Activated CD4-positive, alpha-beta T cell treated with anti-CD3 and anti-CD28 coated beads for 36 hours (primary cell): ENCODE results near the gene DLAT. TPM values are rescaled to one million over a fixed set of nuclear protein-coding genes. Genes with fewer than 3 reads are reported as not detected.
"Not testable (repeated sequence)": the region's sequence is repeated elsewhere in the genome, so short reads cannot be mapped to it uniquely, and the experiment has no call there.

Experiments
- ATAC-seq: fragments of 200-7000 bp; cut with Tn5 transposase; one replicate; pipeline ENCODE4 v1.10.0; 2021; ENCODE audit warnings: mild to moderate bottlenecking, moderate library complexity
- CTCF ChIA-PET: fragments of 350-600 bp; sonication (Branson Sonifier 250); formaldehyde crosslinking; loops from one replicate; lab custom pipeline; 2021; ENCODE audit warnings: antibody characterized with exemption; lab: Charles Lee
- POLR2A ChIA-PET: fragments of 350-600 bp; sonication (Branson Sonifier 250); formaldehyde crosslinking; loops from one replicate; lab custom pipeline; 2021; ENCODE audit warnings: antibody characterized with exemption, inconsistent platforms; lab: Charles Lee
- DNase-seq: peaks from one replicate; pipeline ENCODE4 v3.0.0-alpha.2; 2020
- H3K27ac Mint-ChIP-seq: one replicate; pipeline ENCODE4 v1.8.0; 2021; ENCODE audit warnings: mixed read lengths
- H3K27me3 Mint-ChIP-seq: one replicate; pipeline ENCODE4 v1.8.0; 2021; ENCODE audit warnings: mixed read lengths
- H3K36me3 Mint-ChIP-seq: one replicate; pipeline ENCODE4 v1.8.0; 2021; ENCODE audit warnings: low read depth, mixed read lengths
- H3K4me1 Mint-ChIP-seq: one replicate; pipeline ENCODE4 v1.8.0; 2021; ENCODE audit warnings: mixed read lengths
- H3K4me3 Mint-ChIP-seq: one replicate; pipeline ENCODE4 v1.8.0; 2021; ENCODE audit warnings: mild to moderate bottlenecking, moderate library complexity, mixed read lengths
- H3K9me3 Mint-ChIP-seq: one replicate; pipeline ENCODE4 v1.8.0; 2021; ENCODE audit warnings: low read depth, mixed read lengths
- intact Hi-C, 2 experiments: fragments of 100-400 bp; cut with DNase I in 1 of 2; cut with micrococcal nuclease in 1 of 2; formaldehyde crosslinking; loops; one replicate each; pipeline versions ENCODE4 v1.14.2 to v1.15.1; 2022 to 2024; cut with DNase I, micrococcal nuclease
- total RNA-seq, 2 experiments: library from RNA; stranded (reverse); gene quantifications; one replicate each; pipeline ENCODE4 v1.2.3, GENCODE V29; 2021

Gene DLAT
- total RNA-seq, 2 experiments from 2014 or later, result 47.8 to 49.1 TPM

- H3K27me3 Mint-ChIP-seq, result no peaks in the 10 kb centered on the region
- ATAC-seq (peak; percentile 19), DNase-seq (no peak)
- peak overlapping the region; percentile 96 for H3K4me3 Mint-ChIP-seq
- H3K9me3 Mint-ChIP-seq, result no peaks in the 10 kb centered on the region
- H3K4me1 Mint-ChIP-seq, result peaks cover 19% of the 10 kb centered on the region
- ChIA-PET POLR2A (interaction anchor here (0.7 kb wide), 1 partner anchor 116 kb away, joined by 11 read pairs; no protein-coding TSS in a partner anchor), CTCF (interaction anchor here (1.4 kb wide), 1 partner anchor 88 kb away, joined by 4 read pairs; no protein-coding TSS in a partner anchor)
- peaks cover 20% of the 10 kb centered on the region for H3K36me3 Mint-ChIP-seq
- H3K27ac Mint-ChIP-seq, result peak overlapping the region; percentile 100
- intact Hi-C loops, result loop anchor here (2.0 to 5.0 kb wide), 6 partner anchors 63 to 203 kb away; partner anchors contain the start of genes ALG9 (in 1 of the 2), CFAP68 (in 1 of the 2), DIXDC1 (in 1 of the 2) and FDXACB1 (in 1 of the 2)
Observed at GRCh38 chr11:112024178-112024772, 933 bp upstream of the DLAT start.

- peak overlapping the region; percentile 96 for H3K4me3 Mint-ChIP-seq
- intact Hi-C loops, result loop anchor here (1.0 to 5.0 kb wide), 12 partner anchors 47 to 155 kb away; partner anchors contain the start of genes ALG9 (in 2 of the 2), CFAP68 (in 2 of the 2), FDXACB1 (in 2 of the 2) and NKAPD1 (in 2 of the 2)
- CTCF ChIA-PET, result interaction anchor here (0.6 to 0.7 kb wide), 3 partner anchors 19 to 147 kb away, joined by 3 to 5 read pairs (median 3); partner anchors contain the start of gene FDXACB1
- H3K9me3 Mint-ChIP-seq, result no peaks in the 10 kb centered on the region
- peak overlapping the region; percentile 100 for H3K27ac Mint-ChIP-seq
- peaks cover 26% of the 10 kb centered on the region for H3K36me3 Mint-ChIP-seq
- peak; percentile 1 for ATAC-seq
- POLR2A ChIA-PET, result interaction anchor here (0.6 kb wide), 1 partner anchor 155 kb away, joined by 3 read pairs; no protein-coding TSS in a partner anchor
- DNase-seq, result no peak
- no peaks in the 10 kb centered on the region for H3K27me3 Mint-ChIP-seq
- H3K4me1 Mint-ChIP-seq, result peaks cover 19% of the 10 kb centered on the region
Observed at GRCh38 chr11:112025707-112026106, 499 bp downstream of the DLAT start.

DNA sequence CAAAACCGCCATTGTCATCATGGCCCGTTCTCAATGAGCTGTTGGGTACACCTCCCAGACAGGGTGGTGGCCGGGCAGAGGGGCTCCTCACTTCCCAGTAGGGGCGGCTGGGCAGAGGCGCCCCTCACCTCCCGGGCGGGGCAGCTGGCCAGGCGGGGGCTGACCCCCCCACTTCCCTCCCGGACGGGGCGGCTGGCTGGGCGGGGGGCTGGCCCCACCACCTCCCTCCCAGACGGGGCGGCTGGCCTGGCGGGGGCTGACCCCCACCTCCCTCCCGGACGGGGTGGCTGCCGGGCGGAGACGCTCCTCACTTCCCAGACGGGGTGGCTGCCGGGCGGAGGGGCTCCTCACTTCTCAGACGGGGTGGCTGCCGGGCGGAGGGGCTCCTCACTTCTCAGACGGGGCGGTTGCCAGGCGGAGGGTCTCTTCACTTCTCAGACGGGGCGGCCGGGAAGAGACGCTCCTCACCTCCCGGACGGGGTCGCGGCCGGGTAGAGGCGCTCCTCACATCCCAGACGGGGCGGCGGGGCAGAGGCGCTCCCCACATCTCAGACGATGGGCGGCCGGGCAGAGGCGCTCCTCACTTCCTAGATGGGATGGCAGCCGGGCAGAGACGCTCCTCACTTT lies 1.7 kb downstream of the DLAT start:
- H3K27ac Mint-ChIP-seq, H3K27me3 Mint-ChIP-seq, ATAC-seq, DNase-seq, POLR2A ChIA-PET, H3K4me3 Mint-ChIP-seq, H3K9me3 Mint-ChIP-seq, CTCF ChIA-PET: not testable (repeated sequence)
- peaks cover 19% of the 10 kb centered on the region for H3K4me1 Mint-ChIP-seq
- H3K36me3 Mint-ChIP-seq, result peaks cover 26% of the 10 kb centered on the region
- intact Hi-C loops, result loop anchor here in 1 of 2 experiments (5.0 kb wide), 1 partner anchor 45 kb away; the partner anchor contains the start of genes NKAPD1 and PIH1D2

- no peaks in the 10 kb centered on the region for H3K27me3 Mint-ChIP-seq
- H3K36me3 Mint-ChIP-seq, result peaks cover 34% of the 10 kb centered on the region
- intact Hi-C loops, result loop anchor here in 1 of 2 experiments (5.0 kb wide), 1 partner anchor 43 kb away; the partner anchor contains the start of genes NKAPD1 and PIH1D2
- DNase-seq (no peak), ATAC-seq (no peak)
- POLR2A ChIA-PET, result no interaction called here
- H3K4me1 Mint-ChIP-seq, result peaks cover 7% of the 10 kb centered on the region
- H3K27ac Mint-ChIP-seq, result no peak overlapping the region
- CTCF ChIA-PET, result interaction anchor here (0.5 kb wide), 1 partner anchor 253 kb away, joined by 3 read pairs; no protein-coding TSS in a partner anchor
- H3K9me3 Mint-ChIP-seq, result no peaks in the 10 kb centered on the region
- H3K4me3 Mint-ChIP-seq, result no peak overlapping the region
Observed at GRCh38 chr11:112029460-112029859, 4.3 kb downstream of the DLAT start.

DNA sequence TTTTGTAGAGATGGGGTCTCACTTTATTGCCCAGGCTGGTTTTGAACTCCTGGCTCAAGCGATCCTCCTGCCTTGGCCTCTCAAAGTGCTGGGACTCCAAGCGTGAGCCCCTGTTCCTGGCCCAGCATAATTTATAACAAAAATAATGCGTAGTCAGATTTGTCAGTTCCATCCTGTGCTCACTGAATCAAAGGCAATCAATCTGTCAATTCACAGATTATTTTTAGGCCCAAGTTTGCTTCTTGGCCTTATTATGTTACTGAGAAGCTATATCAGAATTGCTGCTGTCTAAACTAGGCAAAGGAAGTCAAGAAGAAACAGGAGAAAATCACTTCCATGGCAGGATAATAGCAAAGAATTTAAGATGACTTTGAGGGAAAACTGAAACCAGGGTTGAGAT lies 8.7 kb downstream of the DLAT start:
- H3K27me3 Mint-ChIP-seq, result no peaks in the 10 kb centered on the region
- H3K4me1 Mint-ChIP-seq, result no peaks in the 10 kb centered on the region
- no peak overlapping the region for H3K4me3 Mint-ChIP-seq
- DNase-seq (no peak), ATAC-seq (no peak)
- no peak overlapping the region for H3K27ac Mint-ChIP-seq
- CTCF ChIA-PET, result no interaction called here
- intact Hi-C loops, result no loop called here
- no peaks in the 10 kb centered on the region for H3K9me3 Mint-ChIP-seq
- H3K36me3 Mint-ChIP-seq, result peaks cover 44% of the 10 kb centered on the region
- POLR2A ChIA-PET, result no interaction called here

- DNase-seq, result no peak
- Mint-ChIP-seq H3K27me3 (no peaks in the 10 kb centered on the region), H3K27ac (no peak overlapping the region), H3K36me3 (peaks cover 55% of the 10 kb centered on the region), H3K4me1 (peaks cover 9% of the 10 kb centered on the region), H3K9me3 (no peaks in the 10 kb centered on the region), H3K4me3 (no peak overlapping the region)
- ATAC-seq, result no peak
- ChIA-PET CTCF (no interaction called here), POLR2A (no interaction called here)
- intact Hi-C loops, result no loop called here
Observed at GRCh38 chr11:112037527-112037926, 12.3 kb downstream of the DLAT start.

DNA sequence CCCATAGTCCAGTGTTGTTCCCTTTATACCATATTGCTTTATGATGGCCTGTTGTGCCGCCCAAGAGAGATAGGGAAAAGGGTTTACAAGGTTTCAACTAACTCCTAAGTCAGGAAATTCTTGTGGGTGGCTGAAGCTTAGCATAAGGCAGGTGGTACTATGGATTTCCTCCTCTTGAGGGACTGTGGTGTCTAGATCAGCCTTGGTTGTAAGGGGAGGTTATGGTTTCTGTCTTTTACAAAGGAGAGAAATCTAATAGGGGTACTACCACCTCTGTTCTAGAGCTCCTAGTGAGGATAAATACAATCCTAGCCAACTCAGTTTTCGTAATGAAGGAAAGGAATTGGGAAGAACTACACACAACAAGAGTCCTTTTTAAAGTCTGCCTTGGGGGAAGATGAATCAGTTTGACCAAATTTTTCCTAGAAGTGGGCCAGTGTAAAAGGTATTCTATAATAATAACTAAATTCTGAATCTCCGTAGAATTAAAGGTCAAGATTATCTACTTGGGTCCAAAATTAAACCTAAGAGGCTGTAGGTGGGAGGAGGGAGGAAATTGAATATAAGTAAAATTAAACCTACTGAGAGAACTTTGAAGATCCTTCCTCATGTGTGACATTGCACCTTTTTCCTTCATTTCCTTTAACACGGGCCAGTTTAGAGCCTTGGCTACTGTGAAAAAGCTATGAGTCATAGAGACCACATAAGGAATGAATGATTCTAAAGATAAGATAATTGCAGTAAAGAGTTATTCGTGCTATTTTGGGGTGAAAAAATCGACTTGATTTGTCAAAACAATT lies 17.2 kb downstream of the DLAT start:
- Mint-ChIP-seq H3K36me3 (peaks cover 63% of the 10 kb centered on the region), H3K9me3 (no peaks in the 10 kb centered on the region), H3K4me3 (no peak overlapping the region), H3K27me3 (no peaks in the 10 kb centered on the region), H3K4me1 (peaks cover 12% of the 10 kb centered on the region), H3K27ac (peak overlapping the region; percentile 31)
- ChIA-PET CTCF (no interaction called here), POLR2A (no interaction called here)
- intact Hi-C loops, result no loop called here
- DNase-seq (no peak), ATAC-seq (no peak)

- Mint-ChIP-seq H3K27me3 (no peaks in the 10 kb centered on the region), H3K36me3 (peaks cover 64% of the 10 kb centered on the region), H3K27ac (no peak overlapping the region), H3K9me3 (no peaks in the 10 kb centered on the region), H3K4me3 (no peak overlapping the region), H3K4me1 (peaks cover 13% of the 10 kb centered on the region)
- no peak for ATAC-seq
- no peak for DNase-seq
- intact Hi-C loops, result no loop called here
- ChIA-PET CTCF (no interaction called here), POLR2A (no interaction called here)
Observed at GRCh38 chr11:112042961-112043304, 17.7 kb downstream of the DLAT start.

- intact Hi-C loops, result no loop called here
- Mint-ChIP-seq H3K4me1 (peaks cover 30% of the 10 kb centered on the region), H3K27ac (no peak overlapping the region), H3K4me3 (no peak overlapping the region), H3K9me3 (no peaks in the 10 kb centered on the region), H3K36me3 (peaks cover 70% of the 10 kb centered on the region), H3K27me3 (no peaks in the 10 kb centered on the region)
- POLR2A ChIA-PET, result no interaction called here
- no peak for DNase-seq
- CTCF ChIA-PET, result interaction anchor here (0.7 to 1.6 kb wide), 4 partner anchors 9 to 110 kb away, joined by 3 to 4 read pairs (median 3); no protein-coding TSS in a partner anchor
- ATAC-seq, result no peak
Observed at GRCh38 chr11:112044961-112045360, 19.8 kb downstream of the DLAT start.

DNA sequence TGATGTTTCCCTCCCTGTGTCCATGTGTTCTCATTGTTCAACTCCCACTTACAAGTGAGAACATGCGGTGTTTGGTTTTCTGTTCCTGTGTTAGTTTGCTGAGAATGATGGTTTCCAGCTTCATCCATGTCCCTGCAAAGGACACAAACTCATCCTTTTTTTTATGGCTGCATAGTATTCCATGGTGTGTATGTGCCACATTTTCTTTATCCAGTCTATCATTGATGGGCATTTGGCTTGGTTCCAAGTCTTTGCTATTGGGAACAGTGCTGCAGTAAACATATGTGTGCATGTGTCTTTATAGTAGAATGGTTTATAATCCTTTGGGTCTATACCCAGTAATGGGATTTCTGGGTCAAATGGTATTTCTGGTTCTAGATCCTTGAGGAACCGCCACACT lies 21.4 kb downstream of the DLAT start:
- DNase-seq, CTCF ChIA-PET, intact Hi-C loops, H3K4me3 Mint-ChIP-seq, POLR2A ChIA-PET, ATAC-seq, H3K9me3 Mint-ChIP-seq, H3K27me3 Mint-ChIP-seq, H3K27ac Mint-ChIP-seq: not testable (repeated sequence)
- Mint-ChIP-seq H3K4me1 (peaks cover 29% of the 10 kb centered on the region), H3K36me3 (peaks cover 70% of the 10 kb centered on the region)

GRCh38 chr11:112048256-112048655 lies 23.0 kb downstream of the DLAT start:
- H3K4me1 Mint-ChIP-seq, result peaks cover 19% of the 10 kb centered on the region
- POLR2A ChIA-PET, H3K4me3 Mint-ChIP-seq, H3K27me3 Mint-ChIP-seq, DNase-seq, intact Hi-C loops, ATAC-seq, H3K9me3 Mint-ChIP-seq: not testable (repeated sequence)
- H3K27ac Mint-ChIP-seq, result peak overlapping the region; percentile 37
- CTCF ChIA-PET, result interaction anchor here (0.6 kb wide), 1 partner anchor 108 kb away, joined by 3 read pairs; no protein-coding TSS in a partner anchor
- peaks cover 72% of the 10 kb centered on the region for H3K36me3 Mint-ChIP-seq
